A673 (cell line): Measurements from ENCODE around the gene ISM2. TPM values are rescaled to one million over a fixed set of nuclear protein-coding genes. Genes with fewer than 3 reads are reported as not detected.
"Not testable (repeated sequence)": the region's sequence is repeated elsewhere in the genome, so short reads cannot be mapped to it uniquely, and the experiment has no call there.

Experiments used
- Bru-seq: library from RNA; stranded (reverse); fragments of 400-500 nt; gene quantifications from one replicate; lab custom pipeline; 2021; lab: Mats Ljungman, UMichigan
- BruChase-seq, 2 experiments: library from RNA; stranded (reverse); fragments of 400-500 nt; gene quantifications; one replicate each; lab custom pipeline; 2021; lab: Mats Ljungman, UMichigan
- BruUV-seq: library from RNA; stranded (reverse); fragments of 400-500 nt; replicated peaks from 2 replicates; lab custom pipeline; 2021; lab: Mats Ljungman, UMichigan
- CTCF ChIA-PET: fragments of 300-600 bp; sonication (Branson Sonifier 250); formaldehyde crosslinking; loops from one replicate; lab custom pipeline; 2022; ENCODE audit warnings: antibody characterized with exemption; lab: Charles Lee
- POLR2A ChIA-PET: fragments of 300-600 bp; sonication (Branson Sonifier 250); formaldehyde crosslinking; loops from one replicate; lab custom pipeline; 2022; ENCODE audit warnings: antibody characterized with exemption; ENCODE audit not compliant: low non-redundant PET; lab: Charles Lee
- DNase-seq: peaks from one replicate; pipeline ENCODE4 v3.0.0-alpha.2; 2015; ENCODE audit warnings: low spot score
- H3K27ac ChIP-seq: fragments of 200-600 bp; sonication (generic); 2 replicates; pipeline ENCODE4 v1.5.1; 2016; ENCODE audit warnings: mixed run types, low read depth, mild to moderate bottlenecking, mixed read lengths, antibody characterized with exemption, low read length; ENCODE audit not compliant: poor library complexity, severe bottlenecking
- H3K27me3 ChIP-seq: fragments of 200-600 bp; sonication (generic); replicated peaks from 2 replicates; pipeline ENCODE4 v1.6.1; 2017; ENCODE audit warnings: mixed run types, low read depth, mild to moderate bottlenecking, mixed read lengths, antibody characterized with exemption, low read length; ENCODE audit not compliant: insufficient read depth, poor library complexity
- H3K36me3 ChIP-seq: fragments of 200-600 bp; sonication (generic); 2 replicates; pipeline ENCODE4 v1.6.1; 2016; ENCODE audit warnings: mixed run types, mild to moderate bottlenecking, mixed read lengths, antibody characterized with exemption, low read length; ENCODE audit not compliant: insufficient read depth, poor library complexity, severe bottlenecking
- H3K4me1 ChIP-seq: fragments of 200-600 bp; sonication (generic); 2 replicates; pipeline ENCODE4 v1.6.1; 2017; ENCODE audit warnings: mixed run types, mild to moderate bottlenecking, mixed read lengths, antibody characterized with exemption, low read length; ENCODE audit not compliant: insufficient read depth, poor library complexity, severe bottlenecking
- H3K4me3 ChIP-seq: fragments of 200-600 bp; sonication (generic); 2 replicates; pipeline ENCODE4 v1.5.1; 2016; ENCODE audit warnings: low read depth, mixed run types, mild to moderate bottlenecking, mixed read lengths, low read length; ENCODE audit not compliant: poor library complexity, severe bottlenecking
- H3K9me3 ChIP-seq: fragments of 200-600 bp; sonication (generic); 2 replicates; pipeline ENCODE4 v1.6.1; 2016; ENCODE audit warnings: mixed run types, low read depth, mild to moderate bottlenecking, mixed read lengths, antibody characterized with exemption, low read length; ENCODE audit not compliant: poor library complexity, severe bottlenecking
- EZH2 ChIP-seq: fragments of 200-600 bp; sonication (generic); IDR thresholded peaks from 2 replicates; pipeline ENCODE4 v1.6.1; 2017; ENCODE audit warnings: borderline replicate concordance, low read depth, mild to moderate bottlenecking, mixed read lengths, antibody characterized with exemption, low read length; ENCODE audit not compliant: poor library complexity, severe bottlenecking
- intact Hi-C: fragments of 100-400 bp; cut with micrococcal nuclease; formaldehyde crosslinking; loops from one replicate; pipeline ENCODE4 v1.10.0; 2022; ENCODE audit not compliant: unreplicated experiment
- long read RNA-seq: library from polyadenylated mRNA; stranded (forward); transcript quantifications from one replicate; pipeline ENCODE4 v2.0.0, GENCODE V29; 2022
- total RNA-seq: library from RNA; stranded (reverse); gene quantifications from 2 replicates; pipeline ENCODE4 v1.2.3, GENCODE V29; 2021
- TF ChIP-seq, protein P1 (sequence below): fragments of 300-800, 200-600 bp; sonication (generic); conservative IDR thresholded peaks from 2 replicates; pipeline ENCODE4 v1.5.1; 2017; ENCODE audit warnings: low read depth, mild to moderate bottlenecking, antibody characterized with exemption, low read length, moderate library complexity, mixed read lengths

ISM2 gene
- total RNA-seq (4.3 and 5.1 TPM in 2 replicates), Bru-seq, nascent RNA (percentile 45 among the genes with signal in this experiment), BruChase-seq, experiment 1, labeled RNA remaining after a 2-hour chase (percentile 42 among the genes with signal in this experiment), BruChase-seq, experiment 2, labeled RNA remaining after a 6-hour chase (percentile 59 among the genes with signal in this experiment)
- long read RNA-seq, partial matches to known transcripts: 1 of 3 reads
- long read RNA-seq, other reads (novel, unspliced or antisense): 1 of 3 reads

DNA sequence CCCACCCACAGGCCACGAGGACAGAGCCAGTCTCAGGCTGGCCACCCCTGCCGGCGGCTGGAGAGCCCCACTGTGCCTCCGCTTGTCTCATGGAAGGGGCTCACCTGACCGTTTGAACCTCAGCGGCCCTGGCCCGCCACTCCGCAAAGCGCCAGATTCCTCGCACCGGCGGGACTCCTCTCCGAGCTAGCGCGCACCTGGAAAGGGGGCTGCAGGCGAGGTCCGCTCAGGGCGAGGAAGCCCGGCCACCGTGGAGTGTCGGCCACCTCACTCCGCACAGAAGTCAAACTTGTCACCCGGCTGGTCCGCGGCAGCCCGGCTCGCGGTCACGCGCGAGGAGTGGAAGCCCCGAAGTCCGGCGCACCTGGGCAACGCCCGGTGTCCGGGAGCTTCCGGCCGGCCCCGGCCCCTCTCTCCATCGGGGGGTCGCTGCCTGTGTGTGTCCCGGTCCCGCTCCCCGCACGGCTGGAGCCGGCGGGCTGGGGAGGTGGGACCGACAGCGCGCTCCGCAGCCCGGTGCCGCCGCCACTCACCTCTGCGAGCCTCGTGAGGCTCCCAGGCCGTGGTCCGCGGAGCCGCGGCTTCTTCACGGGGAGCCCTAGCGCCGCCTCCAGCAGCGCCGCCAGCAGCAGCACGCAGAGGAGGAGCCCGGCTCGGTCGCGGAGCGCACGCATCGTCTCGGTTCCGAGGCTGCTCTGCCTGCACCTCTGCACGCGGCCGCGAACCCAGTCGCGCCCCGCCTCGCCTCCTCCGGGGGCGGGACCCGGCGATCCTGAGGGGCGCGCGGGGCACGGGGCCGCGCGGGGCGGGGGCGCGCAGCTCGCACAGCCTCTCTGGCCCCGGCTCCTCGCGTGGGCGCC is at the start of gene ISM2:
Gene ISM2 (minus strand): TSS at position 697 of the 860 bp plus-strand sequence. CDS start 23 bp downstream, at position 674.
- ChIA-PET CTCF (interaction anchor here (0.5 kb wide), 1 partner anchor 99 kb away, joined by 3 read pairs; no protein-coding TSS in a partner anchor), POLR2A (no interaction called here)
- DNase-seq: peak; percentile 57
- Histone ChIP-seq H3K4me1 (peaks cover 9% of the 10 kb centered on the region), H3K9me3 (no peaks in the 10 kb centered on the region), H3K36me3 (no peaks in the 10 kb centered on the region), H3K4me3 (peak within 1 kb of the TSS; percentile 62), H3K27ac (no peak within 1 kb of the TSS), H3K27me3 (peaks cover 4% of the 10 kb centered on the region)
- intact Hi-C loops: no loop called here
- BruUV-seq: no TSS peak
- TF ChIP-seq, protein P1, sequence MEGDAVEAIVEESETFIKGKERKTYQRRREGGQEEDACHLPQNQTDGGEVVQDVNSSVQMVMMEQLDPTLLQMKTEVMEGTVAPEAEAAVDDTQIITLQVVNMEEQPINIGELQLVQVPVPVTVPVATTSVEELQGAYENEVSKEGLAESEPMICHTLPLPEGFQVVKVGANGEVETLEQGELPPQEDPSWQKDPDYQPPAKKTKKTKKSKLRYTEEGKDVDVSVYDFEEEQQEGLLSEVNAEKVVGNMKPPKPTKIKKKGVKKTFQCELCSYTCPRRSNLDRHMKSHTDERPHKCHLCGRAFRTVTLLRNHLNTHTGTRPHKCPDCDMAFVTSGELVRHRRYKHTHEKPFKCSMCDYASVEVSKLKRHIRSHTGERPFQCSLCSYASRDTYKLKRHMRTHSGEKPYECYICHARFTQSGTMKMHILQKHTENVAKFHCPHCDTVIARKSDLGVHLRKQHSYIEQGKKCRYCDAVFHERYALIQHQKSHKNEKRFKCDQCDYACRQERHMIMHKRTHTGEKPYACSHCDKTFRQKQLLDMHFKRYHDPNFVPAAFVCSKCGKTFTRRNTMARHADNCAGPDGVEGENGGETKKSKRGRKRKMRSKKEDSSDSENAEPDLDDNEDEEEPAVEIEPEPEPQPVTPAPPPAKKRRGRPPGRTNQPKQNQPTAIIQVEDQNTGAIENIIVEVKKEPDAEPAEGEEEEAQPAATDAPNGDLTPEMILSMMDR: no peak
- TF ChIP-seq EZH2: no peak

- no peaks in the 10 kb centered on the region for H3K9me3 ChIP-seq
- H3K27me3 ChIP-seq: no peaks in the 10 kb centered on the region
- no peak overlapping the region for H3K4me3 ChIP-seq
- no TSS peak for BruUV-seq
- no peak overlapping the region for H3K27ac ChIP-seq
- no peak for DNase-seq
- CTCF ChIA-PET: no interaction called here
- POLR2A ChIA-PET: no interaction called here
- intact Hi-C loops: loop anchor here (10.0 kb wide), 1 partner anchor 223 kb away; the partner anchor contains the start of genes GSTZ1 and POMT2
- H3K4me1 ChIP-seq: peaks cover 14% of the 10 kb centered on the region
- TF ChIP-seq, protein P1: peak; percentile 37
- TF ChIP-seq EZH2: no peak
- H3K36me3 ChIP-seq: peaks cover 15% of the 10 kb centered on the region
Measured at GRCh38 chr14:77547512-77548180, 49.0 kb upstream of the ISM2 start.

DNA sequence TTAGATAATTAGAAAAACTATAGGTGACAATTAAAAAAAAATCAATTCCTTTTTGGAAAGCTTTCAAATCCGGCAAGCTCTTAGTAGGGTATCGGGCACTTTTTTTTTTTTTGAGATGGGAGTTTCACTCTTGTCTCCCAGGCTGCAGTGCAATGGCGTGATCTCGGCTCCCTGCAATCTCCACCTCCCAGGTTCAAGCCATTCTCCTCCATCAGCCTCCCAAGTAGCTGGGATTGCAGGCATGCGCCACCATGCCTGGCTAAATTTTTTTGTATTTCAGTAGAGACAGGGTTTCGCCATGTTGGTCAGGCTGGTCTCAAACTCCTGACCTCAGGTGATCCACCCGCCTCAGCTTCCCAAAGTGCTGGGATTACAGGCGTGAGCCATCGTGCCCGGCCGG is 46.6 kb upstream of the ISM2 start:
- intact Hi-C loops: loop anchor here (10.0 kb wide), 1 partner anchor 220 kb away; the partner anchor contains the start of genes GSTZ1 and POMT2
- H3K9me3 ChIP-seq, POLR2A ChIA-PET, DNase-seq, BruUV-seq, H3K36me3 ChIP-seq, H3K4me3 ChIP-seq, CTCF ChIA-PET, H3K27me3 ChIP-seq, H3K27ac ChIP-seq: not testable (repeated sequence)
- H3K4me1 ChIP-seq: peaks cover 29% of the 10 kb centered on the region
